Epithelial cell of proximal tubule (primary cell): ENCODE data around the gene ARHGAP25. TPM values are rescaled to one million over a fixed set of nuclear protein-coding genes. Genes with fewer than 3 reads are reported as not detected.

ENCODE experiments used
- DNase-seq: peaks from one replicate; pipeline ENCODE4 v3.0.0-alpha.2; 2011; ENCODE audit warnings: low read depth
- H3K4me3 ChIP-seq: 2 replicates; pipeline ENCODE4 v1.5.1; 2011; ENCODE audit warnings: low read depth, mild to moderate bottlenecking, low read length
- CTCF ChIP-seq: conservative IDR thresholded peaks from 2 replicates; pipeline ENCODE4 v1.5.1; 2012; ENCODE audit warnings: low read depth, mild to moderate bottlenecking, low read length
- total RNA-seq: library from RNA; depleted of rRNA; stranded (reverse); fragments of >200 nt; gene quantifications from 2 replicates; pipeline ENCODE4 v1.2.3, GENCODE V29; 2015

The ARHGAP25 gene
- total RNA-seq, 1 donor from 2014 or later = not detected

GRCh38 chr2:68764806-68765311 lies 30.2 kb downstream of the ARHGAP25 start:
- H3K4me3 ChIP-seq = no peak overlapping the region
- TF ChIP-seq CTCF = no peak
- DNase-seq = no peak

GRCh38 chr2:68765739-68766375 lies 31.2 kb downstream of the ARHGAP25 start:
- H3K4me3 ChIP-seq = no peak overlapping the region
- TF ChIP-seq CTCF = no peak
- no peak for DNase-seq

- DNase-seq = no peak
- TF ChIP-seq CTCF = no peak
- H3K4me3 ChIP-seq = no peak overlapping the region
These were observed 31.8 kb downstream of the ARHGAP25 start for GRCh38 chr2:68766376-68766845.

- no peak overlapping the region for H3K4me3 ChIP-seq
- no peak for TF ChIP-seq CTCF
- DNase-seq = no peak
These were observed 32.7 kb downstream of the ARHGAP25 start for GRCh38 chr2:68767031-68767961.

GRCh38 chr2:68767996-68768395 lies 33.4 kb downstream of the ARHGAP25 start:
- no peak for DNase-seq
- no peak for TF ChIP-seq CTCF
- H3K4me3 ChIP-seq = no peak overlapping the region

- no peak for TF ChIP-seq CTCF
- H3K4me3 ChIP-seq = no peak overlapping the region
- no peak for DNase-seq
These were observed 33.9 kb downstream of the ARHGAP25 start for GRCh38 chr2:68768461-68768860.
